HCT116 (cell line): Measurements from ENCODE around the gene TMEM44. TPM values are rescaled to one million over a fixed set of nuclear protein-coding genes. Genes with fewer than 3 reads are reported as not detected.

ENCODE experiments used
- ATAC-seq: fragments of 200-7000 bp; cut with Tn5 transposase; 2 replicates; pipeline ENCODE4 v1.9.1; 2020; ENCODE audit warnings: mild to moderate bottlenecking, moderate library complexity
- BruUV-seq: library from RNA; stranded (reverse); fragments of 400-500 nt; replicated peaks from 2 replicates; lab custom pipeline; 2021; lab: Mats Ljungman, UMichigan
- CTCF ChIA-PET: fragments of 300-600 bp; sonication (Branson Sonifier 250); formaldehyde crosslinking; loops from one replicate; lab custom pipeline; 2021; ENCODE audit warnings: antibody characterized with exemption; lab: Charles Lee
- POLR2A ChIA-PET: fragments of 300-600, 350-600 bp; sonication (Branson Sonifier 250); formaldehyde crosslinking; loops from one replicate; lab custom pipeline; 2021; ENCODE audit warnings: antibody characterized with exemption; lab: Charles Lee
- RAD21 ChIA-PET, 2 experiments: fragments of 300-600 bp; sonication (Branson Sonifier 250); formaldehyde crosslinking; loops; one replicate each; lab custom pipeline; 2023; ENCODE audit warnings: low total read pairs in 2 of 2; ENCODE audit not compliant: uncharacterized antibody in 2 of 2, unreplicated experiment in 2 of 2, low non-redundant PET in 1 of 2; lab: Charles Lee
- DNase-seq: peaks from one replicate; pipeline ENCODE4 v3.0.0-alpha.2; 2010; ENCODE audit warnings: low read depth, low spot score
- H2AFZ ChIP-seq: fragments of 200-600 bp; shearing (Covaris generic), sonication (generic); 2 replicates; pipeline ENCODE4 v1.6.1; 2017; ENCODE audit warnings: low read depth, mixed run types, mixed read lengths, antibody characterized with exemption, low read length; ENCODE audit not compliant: poor library complexity, severe bottlenecking
- H3K27ac ChIP-seq: 2 replicates; pipeline ENCODE4 v1.5.1; 2012; ENCODE audit warnings: low read depth, low read length
- H3K27me3 ChIP-seq: fragments of 200-600 bp; sonication (generic); 2 replicates; pipeline ENCODE4 v1.6.1; 2016; ENCODE audit warnings: mixed run types, low read length, mixed read lengths; ENCODE audit not compliant: insufficient read depth
- H3K36me3 ChIP-seq, 2 experiments: fragments of 200-500 bp in 1 of 2; fragments of 200-600 bp in 1 of 2; sonication (Bioruptor generic) in 1 of 2; sonication (generic) in 1 of 2; 2 replicates each; pipeline versions ENCODE4 v1.5.1 to v1.6.1; 2014 to 2016; ENCODE audit warnings: low read length in 2 of 2, inconsistent platforms in 1 of 2, mixed read lengths in 1 of 2, mixed run types in 1 of 2; ENCODE audit not compliant: insufficient read depth in 2 of 2, control insufficient read depth in 1 of 2
- H3K4me1 ChIP-seq, 2 experiments: fragments of 200-600 bp in 1 of 2; sonication (generic) in 1 of 2; 2 replicates each; pipeline versions ENCODE4 v1.5.1 to v1.6.1; 2012 to 2017; ENCODE audit warnings: low read length in 2 of 2, inconsistent platforms in 1 of 2, mild to moderate bottlenecking in 1 of 2, mixed read lengths in 1 of 2, mixed run types in 1 of 2, moderate library complexity in 1 of 2; ENCODE audit not compliant: insufficient read depth in 2 of 2, control insufficient read depth in 1 of 2
- H3K4me2 ChIP-seq: fragments of 200-600 bp; sonication (generic); 2 replicates; pipeline ENCODE4 v1.6.1; 2017; ENCODE audit warnings: mixed run types, low read length, mixed read lengths
- H3K4me3 ChIP-seq, 2 experiments: fragments of 200-600 bp in 1 of 2; sonication (generic) in 1 of 2; replicated peaks in 1 of 2; 2 replicates each; pipeline ENCODE4 v1.5.1; 2011 to 2016; ENCODE audit warnings: low read length in 2 of 2, control low read depth in 1 of 2, low read depth in 1 of 2, mild to moderate bottlenecking in 1 of 2, mixed read lengths in 1 of 2, mixed run types in 1 of 2
- H3K79me2 ChIP-seq: fragments of 200-600 bp; sonication (generic); 2 replicates; pipeline ENCODE4 v1.6.1; 2017; ENCODE audit warnings: mild to moderate bottlenecking, mixed run types, low read length, moderate library complexity, mixed read lengths; ENCODE audit not compliant: insufficient read depth
- H3K9ac ChIP-seq: fragments of 200-600 bp; sonication (generic); 2 replicates; pipeline ENCODE4 v1.6.1; 2016; ENCODE audit warnings: low read length, mixed read lengths
- H3K9me2 ChIP-seq: fragments of 200-600 bp; sonication (generic), shearing (Covaris generic); 2 replicates; pipeline ENCODE4 v1.6.1; 2017; ENCODE audit warnings: mixed run types, mild to moderate bottlenecking, moderate library complexity; ENCODE audit not compliant: insufficient read depth
- H3K9me3 ChIP-seq, 2 experiments: fragments of 200-500 bp in 1 of 2; fragments of 200-600 bp in 1 of 2; sonication (Bioruptor generic) in 1 of 2; sonication (generic) in 1 of 2; 2 replicates each; pipeline ENCODE4 v1.6.1; 2014 to 2017; ENCODE audit warnings: low read length in 2 of 2, mixed read lengths in 2 of 2, inconsistent platforms in 1 of 2, low read depth in 1 of 2, mild to moderate bottlenecking in 1 of 2, mixed run types in 1 of 2, moderate library complexity in 1 of 2; ENCODE audit not compliant: control insufficient read depth in 1 of 2, insufficient read depth in 1 of 2
- H4K20me1 ChIP-seq: fragments of 200-600 bp; sonication (generic), shearing (Covaris generic); 2 replicates; pipeline ENCODE4 v1.6.1; 2017; ENCODE audit warnings: mixed run types, mild to moderate bottlenecking, moderate library complexity; ENCODE audit not compliant: insufficient read depth
- CTCF ChIP-seq, 3 experiments: fragments of 200-600 bp in 1 of 3; sonication (generic) in 1 of 3; IDR thresholded peaks in 2 of 3; conservative IDR thresholded peaks in 1 of 3; 2 replicates each; pipeline ENCODE4 v1.5.1; 2012 to 2017; ENCODE audit warnings: low read depth in 2 of 3, low read length in 2 of 3, antibody characterized with exemption in 1 of 3, borderline replicate concordance in 1 of 3, control low read depth in 1 of 3, mild to moderate bottlenecking in 1 of 3, mixed read lengths in 1 of 3, mixed run types in 1 of 3, moderate library complexity in 1 of 3; ENCODE audit not compliant: insufficient read depth in 1 of 3
- EGR1 ChIP-seq: IDR thresholded peaks from 2 replicates; pipeline ENCODE4 v1.6.1; 2012; ENCODE audit warnings: low read depth
- ELF1 ChIP-seq: IDR thresholded peaks from 2 replicates; pipeline ENCODE4 v1.6.1; 2012; ENCODE audit warnings: low read depth, borderline replicate concordance
- EZH2 ChIP-seq: fragments of 200-600 bp; sonication (generic); IDR thresholded peaks from 2 replicates; pipeline ENCODE4 v1.6.1; 2017; ENCODE audit warnings: antibody characterized with exemption, mixed run types
- JUND ChIP-seq: IDR thresholded peaks from 2 replicates; pipeline ENCODE4 v1.6.1; 2012
- MAX ChIP-seq: IDR thresholded peaks from 2 replicates; pipeline ENCODE4 v1.6.1; 2012
- RAD21 ChIP-seq: IDR thresholded peaks from 2 replicates; pipeline ENCODE4 v1.6.1; 2012; ENCODE audit warnings: low read depth, mild to moderate bottlenecking
- SIN3A ChIP-seq: IDR thresholded peaks from 2 replicates; pipeline ENCODE4 v1.6.1; 2012; ENCODE audit warnings: low read depth
- SRF ChIP-seq: IDR thresholded peaks from 2 replicates; pipeline ENCODE4 v1.6.1; 2012; ENCODE audit warnings: low read depth
- TCF7L2 ChIP-seq: IDR thresholded peaks from 2 replicates; pipeline ENCODE4 v1.7.0; 2011; ENCODE audit warnings: borderline replicate concordance, inconsistent platforms; ENCODE audit not compliant: insufficient read depth, insufficient read length; ENCODE audit errors: extremely low read depth
- ZFX ChIP-seq: fragments of 450-650 bp; IDR thresholded peaks from 2 replicates; pipeline ENCODE4 v1.6.1; 2017
- ZNF274 ChIP-seq: fragments of 200-500 bp; sonication (Bioruptor generic); IDR thresholded peaks from 2 replicates; pipeline ENCODE4 v1.6.1; 2014; ENCODE audit warnings: mild to moderate bottlenecking, low read depth, low read length, inconsistent platforms
- intact Hi-C: fragments of 100-400 bp; cut with micrococcal nuclease; formaldehyde crosslinking; loops from 2 replicates; pipeline ENCODE4 v1.10.0; 2022
- total RNA-seq: library from RNA; stranded (reverse); gene quantifications from one replicate; pipeline ENCODE4 v1.2.1, GENCODE V29; 2021; ENCODE audit not compliant: unreplicated experiment
- TF ChIP-seq, protein P1 (sequence below): IDR thresholded peaks from 2 replicates; pipeline ENCODE4 v1.6.1; 2011; ENCODE audit warnings: mild to moderate bottlenecking, low read length, moderate library complexity; ENCODE audit not compliant: insufficient replicate concordance; ENCODE audit errors: extremely low read depth

TMEM44 gene
- total RNA-seq, 1 experiment from 2014 or later = 30.3 TPM

- no TSS peak for BruUV-seq
- Histone ChIP-seq H2AFZ (no peak overlapping the region), H3K9ac (no peak overlapping the region), H4K20me1 (no peaks in the 10 kb centered on the region), H3K4me3 (no peak overlapping the region), H3K79me2 (no peaks in the 10 kb centered on the region), H3K9me3 (no peaks in the 10 kb centered on the region), H3K4me1 (peaks cover 3 to 25% of the 10 kb centered on the region in 2 experiments; a peak in 3 of 4 replicates), H3K4me2 (no peak overlapping the region), H3K27ac (no peak overlapping the region), H3K9me2 (no peaks in the 10 kb centered on the region), H3K27me3 (no peaks in the 10 kb centered on the region), H3K36me3 (no peaks in the 10 kb centered on the region)
- CTCF ChIA-PET = no interaction called here
- intact Hi-C loops = loop anchor here (1.0 to 5.0 kb wide), 2 partner anchors 96 to 239 kb away; no protein-coding TSS in a partner anchor
- DNase-seq (no peak), ATAC-seq (no peak)
- TF ChIP-seq, protein P1, sequence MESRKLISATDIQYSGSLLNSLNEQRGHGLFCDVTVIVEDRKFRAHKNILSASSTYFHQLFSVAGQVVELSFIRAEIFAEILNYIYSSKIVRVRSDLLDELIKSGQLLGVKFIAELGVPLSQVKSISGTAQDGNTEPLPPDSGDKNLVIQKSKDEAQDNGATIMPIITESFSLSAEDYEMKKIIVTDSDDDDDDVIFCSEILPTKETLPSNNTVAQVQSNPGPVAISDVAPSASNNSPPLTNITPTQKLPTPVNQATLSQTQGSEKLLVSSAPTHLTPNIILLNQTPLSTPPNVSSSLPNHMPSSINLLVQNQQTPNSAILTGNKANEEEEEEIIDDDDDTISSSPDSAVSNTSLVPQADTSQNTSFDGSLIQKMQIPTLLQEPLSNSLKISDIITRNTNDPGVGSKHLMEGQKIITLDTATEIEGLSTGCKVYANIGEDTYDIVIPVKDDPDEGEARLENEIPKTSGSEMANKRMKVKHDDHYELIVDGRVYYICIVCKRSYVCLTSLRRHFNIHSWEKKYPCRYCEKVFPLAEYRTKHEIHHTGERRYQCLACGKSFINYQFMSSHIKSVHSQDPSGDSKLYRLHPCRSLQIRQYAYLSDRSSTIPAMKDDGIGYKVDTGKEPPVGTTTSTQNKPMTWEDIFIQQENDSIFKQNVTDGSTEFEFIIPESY = no peak
- TF ChIP-seq RAD21 (no peak), TCF7L2 (no peak), EGR1 (no peak), EZH2 (no peak), ELF1 (no peak)
- POLR2A ChIA-PET = no interaction called here
- RAD21 ChIA-PET = no interaction called here
Observed at GRCh38 chr3:194571491-194572142, 61.6 kb downstream of the TMEM44 start.

- no peak for ATAC-seq
- no peak for DNase-seq
- H2AFZ ChIP-seq = no peak overlapping the region
- no peaks in the 10 kb centered on the region for H3K9me3 ChIP-seq
- H3K4me1 ChIP-seq = peaks cover 3 to 20% of the 10 kb centered on the region in 2 experiments; a peak in 3 of 4 replicates
- no peak overlapping the region for H3K27ac ChIP-seq
- BruUV-seq = no TSS peak
- H3K4me3 ChIP-seq = no peak overlapping the region
- H3K36me3 ChIP-seq = no peaks in the 10 kb centered on the region
- intact Hi-C loops = loop anchor here (1.0 to 5.0 kb wide), 2 partner anchors 96 to 239 kb away; no protein-coding TSS in a partner anchor
- CTCF ChIA-PET = no interaction called here
- no peaks in the 10 kb centered on the region for H3K9me2 ChIP-seq
- H3K4me2 ChIP-seq = no peak overlapping the region
- no peak overlapping the region for H3K9ac ChIP-seq
- H4K20me1 ChIP-seq = no peaks in the 10 kb centered on the region
- H3K27me3 ChIP-seq = no peaks in the 10 kb centered on the region
- no peaks in the 10 kb centered on the region for H3K79me2 ChIP-seq
- RAD21 ChIA-PET = no interaction called here
- POLR2A ChIA-PET = no interaction called here
- TF ChIP-seq EGR1 (no peak), SRF (no peak), CTCF (IDR thresholded peaks at IDR 0.05 in 2 of 3, conservative IDR thresholded peaks at IDR 0.05 in 1 of 3; ENCODE audit: borderline replicate concordance in 1 of 3, insufficient read depth in 1 of 3, low read depth in 2 of 3, low read length in 2 of 3) (no peak), MAX (no peak), SIN3A (no peak), JUND (no peak), ZNF274 (no peak), EZH2 (no peak), ZFX (no peak)
- TF ChIP-seq, protein P1 = no peak
Observed at GRCh38 chr3:194570898-194571297, 62.3 kb downstream of the TMEM44 start.
